Embryonic facial prominence (tissue), 1 donor: ENCODE data around the gene RCN1.
"Not testable (repeated sequence)": the region's sequence is repeated elsewhere in the genome, so short reads cannot be mapped to it uniquely, and the experiment has no call there.

Experiments
- DNase-seq: peaks from one replicate; pipeline ENCODE4 v3.0.0-alpha.2; 2016; ENCODE audit errors: extremely low spot score

The RCN1 gene

GRCh38 chr11:32090545-32091370 lies at the start of gene RCN1:
RCN1 (plus strand) TSS chr11:32091074; CDS start chr11:32091197, 123 bp downstream.
- peak; percentile 77 for DNase-seq

GRCh38 chr11:32043737-32044136 lies 47.1 kb upstream of the RCN1 start:
- DNase-seq: no peak

- DNase-seq: no peak
Observed at GRCh38 chr11:32044158-32044863, 46.6 kb upstream of the RCN1 start.

- no peak for DNase-seq
Observed at GRCh38 chr11:32045456-32045855, 45.4 kb upstream of the RCN1 start.

- no peak for DNase-seq
Observed at GRCh38 chr11:32050264-32050663, 40.6 kb upstream of the RCN1 start.

- DNase-seq: no peak
Observed at GRCh38 chr11:32052215-32052614, 38.7 kb upstream of the RCN1 start.

GRCh38 chr11:32053151-32053888 lies 37.6 kb upstream of the RCN1 start:
- DNase-seq: no peak

GRCh38 chr11:32055861-32056260 lies 35.0 kb upstream of the RCN1 start:
- no peak for DNase-seq

- no peak for DNase-seq
Observed at GRCh38 chr11:32056438-32056837, 34.4 kb upstream of the RCN1 start.

GRCh38 chr11:32059686-32060462 lies 31.0 kb upstream of the RCN1 start:
- DNase-seq: no peak

GRCh38 chr11:32062540-32062939 lies 28.3 kb upstream of the RCN1 start:
- no peak for DNase-seq

GRCh38 chr11:32063031-32063430 lies 27.8 kb upstream of the RCN1 start:
- not testable (repeated sequence) for DNase-seq

- no peak for DNase-seq
Observed at GRCh38 chr11:32065865-32066629, 24.8 kb upstream of the RCN1 start.

GRCh38 chr11:32068134-32068870 lies 22.6 kb upstream of the RCN1 start:
- DNase-seq: no peak

- DNase-seq: no peak
Observed at GRCh38 chr11:32069361-32070058, 21.4 kb upstream of the RCN1 start.

GRCh38 chr11:32070692-32071091 lies 20.2 kb upstream of the RCN1 start:
- DNase-seq: no peak

GRCh38 chr11:32071811-32072210 lies 19.1 kb upstream of the RCN1 start:
- no peak for DNase-seq

GRCh38 chr11:32072872-32073643 lies 17.8 kb upstream of the RCN1 start:
- DNase-seq: no peak

- no peak for DNase-seq
Observed at GRCh38 chr11:32073644-32074026, 17.2 kb upstream of the RCN1 start.
